GM18858 (cell line): Measurements from ENCODE around the gene LPP.

Experiments
- ATAC-seq: cut with Tn5 transposase; IDR thresholded peaks from one replicate; pipeline ENCODE4 v1.9.1; 2021; ENCODE audit not compliant: unreplicated experiment

The LPP gene

DNA sequence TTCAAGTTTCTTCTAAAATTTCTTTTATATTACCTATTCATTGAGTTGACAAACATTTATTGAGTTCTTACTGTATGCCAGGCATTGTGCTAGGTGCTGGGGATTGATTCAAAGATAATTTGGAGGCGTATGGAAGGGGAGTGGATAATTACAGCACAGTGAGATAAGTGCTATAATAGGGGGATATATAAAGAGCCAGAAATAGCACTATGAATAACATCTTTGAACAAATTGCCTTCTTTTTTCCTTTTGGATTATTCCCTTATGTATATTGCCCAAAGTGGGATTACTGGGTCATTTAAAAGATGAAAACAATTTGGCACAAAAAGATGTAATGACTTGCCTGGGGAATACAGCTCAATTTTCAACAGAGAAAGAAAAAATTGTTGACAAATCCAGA, 64.6 kb downstream of the LPP start:
- no peak for ATAC-seq

DNA sequence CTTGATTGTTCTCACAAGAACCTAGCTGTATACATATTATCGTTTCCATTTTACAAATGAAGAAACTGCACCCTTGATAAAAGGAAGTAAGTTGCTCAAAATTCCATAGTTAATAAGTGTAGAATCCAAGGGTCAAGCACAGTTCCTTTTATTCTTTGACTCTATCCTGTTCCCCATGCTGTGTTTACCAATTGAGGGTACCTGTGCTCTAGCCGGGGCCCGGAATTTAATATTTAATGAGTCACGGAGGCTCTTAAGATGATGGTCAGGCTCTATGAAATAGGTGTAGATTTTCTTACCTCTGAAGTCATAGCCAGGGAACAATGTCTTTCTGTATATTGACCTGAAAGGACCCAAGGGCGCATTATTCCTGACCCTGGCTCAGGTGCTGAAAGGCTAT, 65.2 kb downstream of the LPP start:
- no peak for ATAC-seq

DNA sequence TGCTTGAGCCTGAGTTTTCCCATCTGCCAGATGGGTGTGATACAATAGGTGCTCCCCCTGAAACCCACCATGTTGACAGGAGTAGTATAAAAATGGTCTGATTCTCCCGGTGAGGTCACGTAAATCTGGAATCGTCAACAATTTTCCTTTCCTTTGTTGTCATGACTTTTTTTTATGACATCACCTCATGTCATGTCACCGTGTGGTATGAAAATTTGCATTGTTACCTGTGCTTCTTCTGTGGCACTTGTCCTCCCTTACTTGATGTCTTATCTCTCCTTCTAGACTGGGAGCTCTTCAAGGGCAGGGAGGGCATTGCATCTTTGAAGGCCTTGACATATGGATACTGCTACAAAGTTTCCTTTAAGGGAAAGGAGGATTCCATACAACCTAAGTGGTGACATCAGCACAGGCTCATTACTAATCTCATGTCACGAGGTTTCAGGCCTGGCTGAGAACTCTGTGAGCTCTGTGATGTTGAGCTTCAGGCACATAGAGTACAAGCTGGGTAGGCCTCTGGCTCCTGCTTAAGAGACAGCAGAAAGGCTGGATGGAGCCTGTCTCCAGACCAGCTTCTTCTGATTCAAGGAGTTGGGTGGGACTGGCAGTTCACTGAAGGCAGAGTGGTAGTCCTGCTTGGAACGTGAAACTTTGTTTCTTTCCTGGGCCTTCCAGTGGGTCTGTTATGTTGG, 66.3 kb downstream of the LPP start:
- ATAC-seq, result no peak

DNA sequence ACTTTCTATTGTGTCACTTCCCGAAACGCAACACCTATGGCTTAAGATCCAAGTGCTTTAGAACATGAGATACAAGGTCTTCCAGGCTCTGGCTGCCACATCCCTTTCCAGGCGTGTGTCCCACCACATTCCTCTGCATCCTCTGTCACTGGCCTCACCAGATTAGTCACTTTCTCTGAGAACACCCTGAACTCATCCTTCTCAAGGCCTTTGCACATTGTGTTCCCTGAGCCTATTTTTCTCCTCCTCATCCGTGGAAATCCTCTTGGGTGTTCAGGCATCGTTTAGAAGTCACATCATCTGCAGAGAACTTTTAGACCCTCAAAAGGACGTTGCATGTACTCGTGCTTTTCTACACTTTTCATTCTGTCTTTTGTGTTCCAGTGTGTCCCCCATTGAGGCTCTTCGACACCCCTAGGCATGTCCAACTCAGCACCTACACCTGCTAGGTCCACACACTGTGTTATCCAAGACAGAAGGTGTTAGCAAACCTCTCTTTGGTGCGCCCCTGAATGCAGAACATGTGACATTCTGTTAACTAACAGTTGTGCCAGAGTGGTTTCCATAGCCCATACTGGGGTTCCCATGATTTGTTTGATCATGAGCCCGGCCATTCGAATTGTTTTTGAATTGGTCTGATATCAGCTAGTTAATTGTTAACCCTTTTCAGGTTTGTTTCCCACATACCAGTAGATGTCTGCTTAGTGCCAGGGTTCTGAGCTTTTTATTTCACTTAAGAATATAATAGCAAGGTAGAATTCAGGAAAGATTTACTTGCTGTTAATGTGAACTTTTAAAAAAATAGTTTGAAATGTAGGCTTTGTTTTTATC, 67.2 kb downstream of the LPP start:
- no peak for ATAC-seq

DNA sequence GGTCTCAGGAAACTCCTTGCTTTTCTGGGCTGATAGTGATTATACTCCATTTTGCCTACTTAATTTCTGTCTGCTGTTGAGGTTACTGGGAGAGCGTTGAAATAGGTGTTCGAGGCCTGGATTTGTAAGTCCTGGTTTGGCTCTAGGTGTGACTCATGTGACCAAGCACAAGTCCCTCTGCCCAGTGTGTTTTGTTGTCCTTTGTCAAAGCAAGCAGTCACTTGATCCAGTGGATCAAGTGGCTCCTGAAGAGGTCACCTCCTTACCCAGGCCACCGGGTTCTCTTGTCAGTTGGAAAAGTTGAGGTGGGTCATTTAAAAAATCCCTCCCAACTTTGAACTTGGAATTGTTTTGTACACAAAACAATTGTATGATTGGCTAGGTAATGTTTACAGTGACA, 70.0 kb downstream of the LPP start:
- no peak for ATAC-seq

DNA sequence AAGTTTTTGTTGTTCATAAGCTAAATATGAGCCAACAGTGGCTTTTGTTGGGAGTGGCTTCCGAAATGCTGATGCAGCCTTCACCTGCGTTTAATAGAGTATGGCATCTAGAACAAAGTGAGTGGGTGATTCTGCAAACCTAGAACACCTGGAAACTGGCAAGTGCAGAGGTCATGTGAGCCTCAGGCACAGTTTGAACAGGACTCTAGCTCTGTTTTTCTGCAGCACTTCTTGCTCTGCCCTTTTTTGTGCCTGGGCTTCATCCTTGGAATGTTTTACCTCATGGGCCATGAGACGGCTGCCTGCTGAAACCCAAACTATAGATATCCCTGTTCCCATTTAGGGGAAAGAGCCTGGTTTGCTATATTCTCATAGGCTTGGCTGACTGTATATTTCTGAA, 73.5 kb downstream of the LPP start:
- no peak for ATAC-seq

DNA sequence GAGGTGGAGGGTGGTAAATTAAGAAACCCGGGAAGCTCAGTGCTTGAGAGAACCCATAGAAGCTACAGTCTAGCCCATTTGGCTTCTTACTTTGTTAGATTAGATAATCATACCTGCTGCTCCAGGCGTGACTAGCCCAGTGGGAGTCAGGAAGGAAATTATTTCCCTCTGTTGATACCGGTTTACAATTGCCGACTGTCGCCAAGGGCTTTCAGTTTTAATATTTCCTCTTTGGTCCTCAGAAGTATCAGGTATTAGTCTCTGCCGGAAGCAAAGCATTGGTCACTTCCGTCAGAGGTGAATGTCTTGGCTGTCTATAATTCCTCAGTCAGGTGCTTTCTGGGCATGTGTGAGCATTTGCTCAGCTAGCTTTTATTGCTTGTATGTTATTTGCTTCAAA, 75.2 kb downstream of the LPP start:
- ATAC-seq, result no peak

DNA sequence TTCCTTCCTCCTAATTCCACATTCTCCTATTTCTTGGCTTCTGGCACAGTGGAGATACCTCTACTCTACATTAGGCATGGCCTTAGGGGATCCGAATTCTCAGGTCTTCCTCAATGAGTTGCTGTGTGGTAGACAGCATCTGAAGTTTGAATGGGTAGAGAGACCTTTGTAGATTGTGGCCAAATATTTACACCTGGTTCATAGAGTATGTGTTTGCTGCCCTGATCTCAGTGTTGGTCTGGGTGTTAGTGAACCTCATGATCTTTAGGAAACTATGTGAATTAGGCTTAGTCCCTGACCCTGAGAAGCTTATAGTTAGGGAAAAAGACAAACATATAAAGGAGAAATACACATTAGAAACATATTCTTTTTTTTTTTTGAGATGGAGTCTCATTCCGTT, 75.8 kb downstream of the LPP start:
- ATAC-seq, result no peak

DNA sequence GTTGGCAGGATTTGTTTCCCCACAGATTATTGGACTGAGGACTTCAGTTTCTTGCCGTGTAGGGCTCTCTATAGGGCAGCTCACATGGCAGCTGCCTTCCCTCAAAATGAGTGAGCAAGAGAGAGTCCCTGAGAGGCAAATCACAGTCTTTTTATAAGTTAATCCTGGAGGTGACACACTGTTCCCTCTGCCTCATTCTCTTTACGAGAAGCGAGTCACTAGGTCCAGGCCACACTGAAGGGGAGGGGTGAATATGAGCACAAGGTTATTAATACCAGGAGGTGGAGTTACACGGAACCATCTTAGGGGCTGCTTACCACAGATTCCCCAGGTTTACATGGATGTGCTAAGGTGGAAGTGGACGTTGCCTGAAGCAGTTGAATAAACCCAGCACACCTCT, 77.0 kb downstream of the LPP start:
- no peak for ATAC-seq

DNA sequence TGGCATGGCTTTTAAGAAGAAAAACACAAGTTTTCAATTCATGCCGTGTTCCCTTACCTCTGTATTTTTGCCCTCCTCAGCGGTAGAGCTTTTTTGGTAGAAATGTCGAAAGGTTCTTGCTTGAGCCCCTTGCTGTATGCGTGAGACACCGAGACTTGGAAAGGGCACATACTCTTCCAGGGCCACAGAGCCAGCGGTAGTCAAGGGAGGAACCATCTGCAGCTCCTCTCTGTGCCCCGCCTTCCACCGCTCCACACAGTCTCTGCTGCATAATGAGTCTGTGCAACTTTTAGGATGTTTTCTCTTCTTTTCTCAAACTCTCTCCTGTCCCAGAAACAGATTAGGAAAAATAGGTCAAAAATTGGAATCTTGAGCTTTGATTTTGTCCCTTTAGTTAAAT, 77.5 kb downstream of the LPP start:
- ATAC-seq, result no peak

DNA sequence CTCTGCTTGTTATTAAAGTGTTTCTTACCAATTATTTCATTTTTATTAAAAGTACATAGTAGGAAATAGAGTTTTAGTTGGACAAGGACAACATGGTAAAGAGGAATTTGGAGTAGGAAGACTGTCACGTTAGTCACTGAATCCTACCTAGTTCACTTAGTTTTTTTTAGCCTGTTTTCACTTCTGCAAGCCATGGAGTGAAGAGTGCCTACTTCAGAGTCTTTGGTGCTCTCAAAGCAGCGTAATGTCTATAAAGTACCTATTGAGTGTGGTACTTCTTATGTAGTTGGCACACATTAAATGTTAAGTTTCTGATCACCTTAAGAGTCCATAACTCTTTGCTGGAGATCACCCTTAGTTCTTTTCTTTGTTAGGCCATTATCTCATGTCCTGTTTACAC, 78.7 kb downstream of the LPP start:
- no peak for ATAC-seq

DNA sequence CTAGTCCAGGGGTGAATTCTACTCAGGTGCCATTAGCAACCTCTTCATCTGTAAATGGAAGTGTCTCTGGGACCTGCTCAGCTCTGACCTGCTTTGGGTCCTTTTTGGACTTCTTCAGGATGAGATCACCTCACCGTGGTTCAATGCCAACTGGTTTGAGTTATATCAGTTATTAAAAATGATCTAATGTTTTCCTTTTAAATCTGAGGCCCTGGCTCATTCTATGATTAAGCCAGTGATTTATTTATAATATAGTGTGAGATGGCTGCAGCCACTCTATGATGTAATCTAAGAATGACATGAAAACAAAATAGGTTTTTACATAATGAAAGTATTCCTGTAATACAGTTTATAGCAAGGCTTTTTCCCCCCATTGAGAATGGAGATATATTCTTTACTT, 79.4 kb downstream of the LPP start:
- ATAC-seq, result no peak

DNA sequence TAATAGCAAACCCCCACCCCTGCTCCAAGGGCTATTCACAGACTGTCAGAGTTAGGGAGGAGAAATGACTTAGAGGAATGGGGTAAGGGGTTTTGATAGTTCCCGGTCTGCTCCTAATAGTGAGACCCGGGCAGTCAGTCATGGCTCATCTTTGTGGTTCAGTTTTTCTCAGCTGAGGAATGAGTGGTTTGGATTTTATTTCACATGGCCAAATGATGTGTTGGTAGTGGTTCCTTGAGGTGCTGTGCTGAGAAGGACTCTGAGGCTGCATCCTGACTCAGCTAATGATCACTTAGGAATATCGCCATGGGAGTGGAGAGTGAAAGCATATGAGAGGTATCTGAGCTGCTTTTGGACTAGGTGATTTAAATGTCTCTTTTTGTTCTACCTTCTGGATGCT, 80.2 kb downstream of the LPP start:
- no peak for ATAC-seq

DNA sequence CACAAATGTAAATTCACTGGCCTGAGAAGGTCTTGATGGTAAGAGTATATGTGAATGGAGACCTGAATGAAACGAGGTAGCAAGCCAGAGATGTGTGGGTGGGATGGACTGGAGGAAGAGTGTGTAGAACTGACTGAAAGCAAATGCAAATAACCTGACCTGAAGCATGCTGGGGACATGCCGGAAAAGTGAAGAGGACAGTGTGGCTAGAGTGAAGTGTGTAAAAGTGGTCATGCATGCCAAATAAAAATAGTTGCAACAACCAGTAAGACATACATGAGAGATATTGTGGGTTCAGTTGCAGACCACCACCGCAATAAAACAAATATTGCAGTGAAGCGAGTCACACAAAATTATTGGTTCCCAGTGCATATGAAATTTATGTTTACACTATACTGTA, 82.3 kb downstream of the LPP start:
- no peak for ATAC-seq

DNA sequence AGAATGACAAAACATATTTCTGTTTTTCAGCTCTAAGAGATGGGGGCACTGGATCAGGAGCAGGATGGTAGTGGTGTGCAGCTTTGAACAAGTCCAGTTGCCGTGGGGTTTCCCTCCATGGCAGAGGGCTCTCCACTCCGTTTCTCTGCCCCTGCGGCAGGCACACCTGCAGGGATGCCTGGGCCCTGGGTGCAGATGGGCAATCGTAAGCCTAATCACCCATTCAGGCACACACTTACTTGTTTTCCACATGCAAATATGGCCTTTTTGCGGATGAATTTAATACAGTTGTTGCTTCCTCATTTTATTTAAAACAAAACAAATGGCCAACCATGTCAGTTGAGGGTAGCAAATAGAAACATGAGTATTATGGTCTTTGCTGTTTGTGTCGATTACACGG, 85.1 kb downstream of the LPP start:
- ATAC-seq, result no peak

DNA sequence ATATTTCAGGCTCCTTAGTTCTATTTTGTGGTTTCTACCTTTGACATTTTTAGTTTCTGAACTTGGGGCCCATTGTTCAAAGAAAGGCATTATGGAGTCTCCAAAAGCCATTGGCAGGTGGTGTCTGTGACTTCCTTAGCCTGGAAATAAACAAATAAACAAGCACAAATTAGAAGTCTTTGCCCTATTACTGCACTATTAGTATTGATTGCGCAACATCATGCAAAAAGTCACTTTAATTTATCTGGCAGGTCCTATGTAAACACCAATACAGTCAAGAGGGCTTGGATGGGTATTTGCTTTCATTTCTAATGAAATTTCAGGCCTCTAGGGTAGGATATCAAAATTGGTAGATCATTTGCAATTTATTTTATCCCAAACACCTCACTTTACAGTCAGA, 85.6 kb downstream of the LPP start:
- ATAC-seq, result no peak

DNA sequence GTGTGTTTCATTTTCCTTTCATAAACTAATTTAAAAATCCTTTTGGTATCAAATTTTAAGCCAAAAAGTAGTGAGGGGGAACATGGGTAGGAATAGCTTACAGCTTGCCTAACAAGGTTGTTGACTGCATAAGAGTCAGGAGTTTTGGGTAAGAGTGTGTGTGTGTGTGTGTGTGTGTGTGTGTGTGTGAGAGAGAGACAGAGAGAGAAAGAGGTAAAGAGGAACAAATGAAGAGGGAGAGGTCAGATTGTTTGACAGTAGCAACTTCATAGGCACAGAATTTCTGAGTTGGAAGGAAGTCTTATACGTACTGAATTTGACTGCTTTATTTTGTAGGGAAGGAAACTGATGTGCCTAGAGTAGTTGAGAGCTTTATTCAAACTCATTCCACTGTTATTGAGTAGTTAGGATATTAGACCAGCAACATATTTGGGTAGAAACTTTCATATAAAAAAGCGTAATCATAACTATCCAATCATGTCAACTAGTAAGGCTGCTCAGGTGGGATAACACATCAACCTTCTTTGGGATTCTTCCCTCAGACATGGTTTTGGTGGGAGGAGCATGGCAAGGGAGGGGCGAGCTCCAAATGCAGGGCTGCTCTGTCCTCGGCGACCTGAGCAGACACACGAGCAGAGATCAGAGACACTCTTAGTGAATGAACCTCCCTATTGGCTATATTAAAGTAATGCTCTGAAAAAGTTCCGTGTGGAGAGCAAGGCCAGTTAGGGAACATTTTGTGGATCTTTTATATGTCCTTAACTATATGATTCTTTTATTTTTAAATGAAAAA, 86.4 kb downstream of the LPP start:
- ATAC-seq, result no peak

DNA sequence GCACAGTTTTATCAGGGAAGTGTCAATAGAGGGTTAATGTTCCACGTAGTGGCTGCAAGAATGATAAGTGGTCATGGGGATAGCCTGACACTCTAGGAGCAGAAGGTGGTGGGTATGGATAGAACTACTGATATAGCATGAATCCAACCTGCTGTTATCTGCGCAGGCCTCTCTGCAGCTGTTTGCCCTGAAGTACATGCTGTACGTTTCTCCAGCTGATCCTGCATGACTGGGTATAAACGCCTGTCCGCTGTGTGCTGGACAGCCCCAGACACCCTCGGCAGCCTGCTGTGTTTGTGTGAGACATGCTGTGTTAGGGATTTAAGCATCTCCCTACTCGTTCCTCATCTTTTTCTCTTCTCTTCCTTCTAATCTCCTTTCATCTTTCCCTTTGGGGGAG, 87.1 kb downstream of the LPP start:
- no peak for ATAC-seq

DNA sequence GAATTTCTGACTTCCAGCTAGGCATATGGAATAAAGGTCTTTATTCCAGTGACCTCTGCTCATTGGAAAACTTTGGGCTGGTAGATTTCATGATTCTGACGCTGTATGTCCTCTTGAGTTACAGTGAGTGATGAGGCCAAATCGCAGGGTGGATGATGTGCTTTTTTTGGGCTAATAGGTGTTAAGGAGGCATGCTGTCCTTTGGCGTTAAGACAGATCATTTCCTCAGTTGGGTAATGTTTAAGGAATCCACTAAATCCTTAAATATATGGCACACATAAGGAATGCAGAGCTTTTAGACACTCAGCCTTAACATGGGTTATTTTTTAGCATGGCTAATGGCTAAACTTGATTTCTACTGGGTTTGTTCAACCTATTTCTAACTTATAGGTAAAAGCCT, 87.9 kb downstream of the LPP start:
- no peak for ATAC-seq

DNA sequence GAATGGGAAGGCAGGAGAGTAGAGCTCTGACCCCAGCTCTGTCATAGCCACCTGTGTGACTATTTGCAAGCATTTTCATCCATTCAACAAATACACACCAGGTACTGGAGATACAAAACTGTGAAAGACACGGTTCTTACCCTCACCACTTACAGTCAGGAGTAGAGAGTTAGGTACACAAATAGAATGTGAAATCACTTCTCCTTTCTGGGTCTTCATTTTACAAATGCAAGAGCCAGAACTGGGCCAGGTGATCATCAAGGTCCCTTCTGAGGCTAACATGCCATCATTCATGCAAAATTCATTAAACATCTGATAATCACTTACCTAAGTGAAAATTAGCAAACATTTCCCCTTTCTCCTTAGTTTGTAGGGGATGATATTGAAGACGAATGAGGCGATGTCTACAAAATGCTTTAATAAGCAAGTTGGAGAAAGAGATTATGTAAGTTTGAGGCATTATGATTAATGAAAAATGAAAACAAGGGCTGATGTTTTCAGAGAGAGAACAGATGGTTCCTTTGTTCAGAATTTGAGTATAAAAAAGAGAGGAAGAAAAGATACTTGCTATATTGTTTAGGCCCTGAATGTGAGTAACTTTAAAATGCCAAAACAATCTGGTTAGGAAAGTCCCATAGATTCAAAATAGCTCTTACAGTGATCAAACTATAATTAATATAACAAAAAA, 88.6 kb downstream of the LPP start:
- no peak for ATAC-seq

DNA sequence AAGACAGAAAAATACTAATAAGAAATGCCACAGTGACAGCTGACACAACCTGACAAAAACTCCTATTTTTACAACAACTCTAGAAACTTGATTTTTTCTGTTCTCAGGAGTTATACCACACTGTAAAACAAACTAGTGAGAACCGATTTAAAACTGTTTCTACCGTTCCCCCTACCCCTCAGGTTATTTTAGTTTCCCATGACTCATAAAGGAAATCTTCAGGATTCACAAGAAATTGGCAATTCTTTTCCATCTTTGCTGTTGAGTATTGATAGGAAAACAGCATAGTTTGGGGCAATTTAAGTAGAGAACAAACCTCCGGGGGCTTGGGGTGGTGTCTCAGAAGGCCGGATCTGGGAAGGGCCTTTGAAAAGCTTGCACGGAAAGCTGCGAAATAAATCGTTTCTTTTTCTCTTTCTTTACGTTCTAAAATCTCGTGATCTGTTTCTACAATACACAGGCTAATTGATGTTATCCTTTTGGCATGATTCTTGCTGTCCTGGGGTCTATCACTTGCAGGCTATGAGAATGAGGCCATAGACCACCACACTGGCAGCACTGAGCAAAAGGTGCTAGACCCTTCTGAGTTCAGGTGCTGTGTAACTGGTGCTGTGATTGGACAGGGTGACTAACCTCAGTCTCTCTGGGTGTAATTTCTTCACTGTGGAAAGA, 89.3 kb downstream of the LPP start:
- no peak for ATAC-seq
